CD4-positive, alpha-beta T cell (primary cell): ENCODE data around the gene NR5A2. TPM values are rescaled to one million over a fixed set of nuclear protein-coding genes. Genes with fewer than 3 reads are reported as not detected.

Experiments used
- ATAC-seq: fragments of 200-7000 bp; cut with Tn5 transposase; one replicate; pipeline ENCODE4 v1.10.0; 2022; ENCODE audit warnings: mild to moderate bottlenecking; ENCODE audit not compliant: poor library complexity
- CTCF ChIA-PET: fragments of 350-600 bp; sonication (Branson Sonifier 250); formaldehyde crosslinking; loops from one replicate; lab custom pipeline; 2021; ENCODE audit warnings: antibody characterized with exemption, inconsistent platforms; lab: Charles Lee
- POLR2A ChIA-PET: fragments of 350-600 bp; sonication (Branson Sonifier 250); formaldehyde crosslinking; loops from one replicate; lab custom pipeline; 2021; ENCODE audit warnings: antibody characterized with exemption, inconsistent platforms; lab: Charles Lee
- DNase-seq, 14 experiments: peaks; one replicate each; pipeline ENCODE4 v3.0.0-alpha.2; 2013 to 2020; ENCODE audit warnings: mixed read lengths in 2 of 14
- H3K27ac ChIP-seq, 2 donors: one replicate each; pipeline versions ENCODE4 v1.5.1 to v1.7.0; 2013; ENCODE audit warnings: low read length in 2 of 2, low read depth in 1 of 2, mild to moderate bottlenecking in 1 of 2
- H3K27me3 ChIP-seq, 2 experiments: 1 replicate in 1 of 2; 2 replicates in 1 of 2; pipeline versions ENCODE4 v1.6.1 to v1.7.0; 2013; ENCODE audit warnings: low read length in 2 of 2, control low read depth in 1 of 2, mild to moderate bottlenecking in 1 of 2, moderate library complexity in 1 of 2; ENCODE audit not compliant: insufficient read depth in 2 of 2, control insufficient read depth in 1 of 2
- H3K36me3 ChIP-seq: one replicate; pipeline ENCODE4 v1.6.1; 2013; ENCODE audit warnings: low read length, control low read depth; ENCODE audit not compliant: insufficient read depth
- H3K4me1 ChIP-seq: one replicate; pipeline ENCODE4 v1.6.1; 2013; ENCODE audit warnings: low read length, control low read depth; ENCODE audit not compliant: insufficient read depth
- H3K4me3 ChIP-seq: one replicate; pipeline ENCODE4 v1.5.1; 2013; ENCODE audit warnings: mild to moderate bottlenecking, low read length, moderate library complexity
- H3K9me3 ChIP-seq, 2 experiments: 1 replicate in 1 of 2; 2 replicates in 1 of 2; pipeline versions ENCODE4 v1.6.1 to v1.7.0; 2013; ENCODE audit warnings: low read length in 2 of 2, mild to moderate bottlenecking in 2 of 2, control low read depth in 1 of 2, moderate library complexity in 1 of 2; ENCODE audit not compliant: control insufficient read depth in 1 of 2, insufficient read depth in 1 of 2
- H3K27ac Mint-ChIP-seq: one replicate; pipeline ENCODE4 v1.8.0; 2020; ENCODE audit warnings: mixed read lengths
- H3K27me3 Mint-ChIP-seq: one replicate; pipeline ENCODE4 v1.8.0; 2021; ENCODE audit warnings: mixed read lengths
- H3K36me3 Mint-ChIP-seq: one replicate; pipeline ENCODE4 v1.8.0; 2021; ENCODE audit warnings: low read depth, mixed read lengths
- H3K4me1 Mint-ChIP-seq: one replicate; pipeline ENCODE4 v1.8.0; 2021; ENCODE audit warnings: low read depth, mixed read lengths
- H3K4me3 Mint-ChIP-seq: one replicate; pipeline ENCODE4 v1.8.0; 2020; ENCODE audit warnings: mild to moderate bottlenecking, mixed read lengths
- H3K9me3 Mint-ChIP-seq: one replicate; pipeline ENCODE4 v1.8.0; 2020; ENCODE audit warnings: mixed read lengths
- intact Hi-C, 2 experiments: fragments of 100-400 bp; cut with DNase I in 1 of 2; cut with micrococcal nuclease in 1 of 2; formaldehyde crosslinking; loops; one replicate each; pipeline versions ENCODE4 v1.15.1 to v1.9.0; 2023 to 2025; cut with DNase I, micrococcal nuclease
- total RNA-seq, 174 experiments: library from RNA in 2 of 174; stranded (reverse) in 2 of 174; gene quantifications; one replicate each; pipeline ENCODE4 v1.2.3 and lab custom pipeline; 2021 to 2026
- TF ChIP-seq, protein P1 (sequence below): fragments of 200-600 bp; IDR thresholded peaks from one replicate; pipeline ENCODE4 v1.8.0; 2022; ENCODE audit warnings: antibody characterized with exemption, mild to moderate bottlenecking

Gene NR5A2
- total RNA-seq, 2 experiments from 2014 or later: not detected

DNA sequence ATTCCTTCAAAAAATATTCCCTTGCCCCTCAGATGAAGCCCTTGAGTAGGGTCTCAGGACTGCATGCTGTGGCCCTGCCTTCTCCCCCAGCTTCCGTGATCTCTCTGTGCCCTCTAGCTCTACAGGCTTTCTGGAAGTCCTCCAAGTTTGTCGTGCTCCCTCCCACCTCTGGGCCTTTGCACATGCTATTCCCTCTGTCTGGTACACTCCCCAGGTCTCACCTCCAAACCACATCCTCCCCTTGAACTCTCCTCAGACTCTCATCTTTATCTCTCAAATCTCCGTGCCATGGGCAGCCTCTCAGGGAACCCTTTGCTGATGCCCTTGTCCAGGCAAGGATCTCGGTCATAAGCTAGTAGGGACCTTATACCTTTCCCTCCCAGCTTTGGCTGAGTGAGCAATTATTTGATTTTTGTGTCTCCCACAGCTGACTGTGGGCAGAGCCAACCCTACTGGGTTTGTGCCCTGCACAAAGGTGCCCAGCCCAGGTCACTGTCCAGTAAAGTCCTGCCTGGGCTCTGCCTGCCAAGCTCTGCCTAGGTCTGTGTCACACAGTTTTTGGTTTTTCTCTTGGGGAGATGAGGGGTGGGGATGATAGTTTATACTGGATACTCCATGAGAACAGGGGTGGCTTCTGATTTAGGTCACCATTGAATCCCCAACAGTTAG, 194.2 kb downstream of the NR5A2 start:
- no peak for DNase-seq
- CTCF ChIA-PET: interaction anchor here (1.4 kb wide), 1 partner anchor 10 kb away, joined by 4 read pairs; no protein-coding TSS in a partner anchor
- TF ChIP-seq, protein P1, sequence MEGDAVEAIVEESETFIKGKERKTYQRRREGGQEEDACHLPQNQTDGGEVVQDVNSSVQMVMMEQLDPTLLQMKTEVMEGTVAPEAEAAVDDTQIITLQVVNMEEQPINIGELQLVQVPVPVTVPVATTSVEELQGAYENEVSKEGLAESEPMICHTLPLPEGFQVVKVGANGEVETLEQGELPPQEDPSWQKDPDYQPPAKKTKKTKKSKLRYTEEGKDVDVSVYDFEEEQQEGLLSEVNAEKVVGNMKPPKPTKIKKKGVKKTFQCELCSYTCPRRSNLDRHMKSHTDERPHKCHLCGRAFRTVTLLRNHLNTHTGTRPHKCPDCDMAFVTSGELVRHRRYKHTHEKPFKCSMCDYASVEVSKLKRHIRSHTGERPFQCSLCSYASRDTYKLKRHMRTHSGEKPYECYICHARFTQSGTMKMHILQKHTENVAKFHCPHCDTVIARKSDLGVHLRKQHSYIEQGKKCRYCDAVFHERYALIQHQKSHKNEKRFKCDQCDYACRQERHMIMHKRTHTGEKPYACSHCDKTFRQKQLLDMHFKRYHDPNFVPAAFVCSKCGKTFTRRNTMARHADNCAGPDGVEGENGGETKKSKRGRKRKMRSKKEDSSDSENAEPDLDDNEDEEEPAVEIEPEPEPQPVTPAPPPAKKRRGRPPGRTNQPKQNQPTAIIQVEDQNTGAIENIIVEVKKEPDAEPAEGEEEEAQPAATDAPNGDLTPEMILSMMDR: no peak
- H3K4me1 ChIP-seq: peaks cover 15% of the 10 kb centered on the region
- no peaks in the 10 kb centered on the region for H3K36me3 Mint-ChIP-seq
- intact Hi-C loops: no loop called here
- H3K27me3 Mint-ChIP-seq: peaks cover 8% of the 10 kb centered on the region
- no peak overlapping the region for H3K4me3 Mint-ChIP-seq
- H3K27ac ChIP-seq: no peak overlapping the region
- POLR2A ChIA-PET: no interaction called here
- no peak overlapping the region for H3K27ac Mint-ChIP-seq
- no peaks in the 10 kb centered on the region for H3K9me3 Mint-ChIP-seq
- peaks cover 0 to 5% of the 10 kb centered on the region in 2 experiments for H3K9me3 ChIP-seq
- ATAC-seq: no peak
- H3K4me3 ChIP-seq: no peak overlapping the region
- H3K4me1 Mint-ChIP-seq: peaks cover 19% of the 10 kb centered on the region
- no peaks in the 10 kb centered on the region for H3K36me3 ChIP-seq
- peaks cover 0 to 3% of the 10 kb centered on the region in 2 experiments for H3K27me3 ChIP-seq

DNA sequence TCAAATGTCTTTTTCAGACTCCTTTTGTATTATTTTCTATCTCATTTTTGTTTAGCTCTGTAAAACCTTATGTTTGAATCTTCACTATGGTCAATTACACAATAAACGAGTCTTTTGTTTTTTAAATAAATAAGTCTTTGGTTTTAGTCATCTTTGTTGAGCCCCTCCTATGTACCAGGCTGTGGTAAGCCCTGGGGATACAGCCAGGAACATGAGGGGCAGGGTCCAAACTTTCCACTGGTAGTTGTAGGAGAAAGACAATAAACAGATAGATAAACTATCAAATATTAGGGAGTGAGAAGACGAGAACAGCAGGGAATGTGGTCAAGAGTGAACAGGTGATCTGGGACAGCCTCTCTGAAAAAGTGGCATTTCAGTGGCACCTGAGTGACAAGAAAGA, 195.7 kb downstream of the NR5A2 start:
- peaks cover 28% of the 10 kb centered on the region for H3K4me1 Mint-ChIP-seq
- peaks cover 4% of the 10 kb centered on the region for H3K27me3 Mint-ChIP-seq
- H3K4me3 Mint-ChIP-seq: no peak overlapping the region
- Histone ChIP-seq H3K36me3 (no peaks in the 10 kb centered on the region), H3K4me3 (no peak overlapping the region), H3K9me3 (peaks cover 0 to 5% of the 10 kb centered on the region in 2 experiments), H3K27me3 (peaks cover 0 to 3% of the 10 kb centered on the region in 2 experiments), H3K4me1 (peaks cover 16% of the 10 kb centered on the region), H3K27ac (no peak overlapping the region)
- ChIA-PET POLR2A (interaction anchor here (0.6 kb wide), 1 partner anchor 238 kb away, joined by 3 read pairs; no protein-coding TSS in a partner anchor), CTCF (interaction anchor here (1.6 kb wide), 1 partner anchor 13 kb away, joined by 3 read pairs; no protein-coding TSS in a partner anchor)
- H3K27ac Mint-ChIP-seq: no peak overlapping the region
- DNase-seq: no peak
- intact Hi-C loops: no loop called here
- no peaks in the 10 kb centered on the region for H3K9me3 Mint-ChIP-seq
- TF ChIP-seq, protein P1: no peak
- no peak for ATAC-seq
- no peaks in the 10 kb centered on the region for H3K36me3 Mint-ChIP-seq

- Histone ChIP-seq H3K9me3 (peaks cover 0 to 5% of the 10 kb centered on the region in 2 experiments), H3K4me1 (peaks cover 16% of the 10 kb centered on the region), H3K27me3 (peaks cover 0 to 2% of the 10 kb centered on the region in 2 experiments), H3K27ac (no peak overlapping the region), H3K4me3 (no peak overlapping the region), H3K36me3 (no peaks in the 10 kb centered on the region)
- no peak for ATAC-seq
- Mint-ChIP-seq H3K27me3 (peaks cover 4% of the 10 kb centered on the region), H3K36me3 (no peaks in the 10 kb centered on the region), H3K4me1 (peaks cover 30% of the 10 kb centered on the region), H3K9me3 (no peaks in the 10 kb centered on the region), H3K4me3 (no peak overlapping the region), H3K27ac (no peak overlapping the region)
- DNase-seq: no peak
- CTCF ChIA-PET: interaction anchor here (1.6 kb wide), 1 partner anchor 14 kb away, joined by 3 read pairs; no protein-coding TSS in a partner anchor
- TF ChIP-seq, protein P1: no peak
- intact Hi-C loops: no loop called here
- POLR2A ChIA-PET: interaction anchor here (0.6 kb wide), 1 partner anchor 238 kb away, joined by 3 read pairs; no protein-coding TSS in a partner anchor
These were observed 196.1 kb downstream of the NR5A2 start for GRCh38 chr1:200223613-200224012.
